Upper lobe of left lung (tissue), 6 donors: Measurements from ENCODE around the gene ABCB6. TPM values are rescaled to one million over a fixed set of nuclear protein-coding genes. Genes with fewer than 3 reads are reported as not detected.
A peak's percentile ranks its signal among the peaks of the same experiment; 100 is the strongest.

Source experiments
- ATAC-seq, 2 donors: fragments of 200-7000 bp; cut with Tn5 transposase; one replicate each; pipeline ENCODE4 v1.9.1; 2022; ENCODE audit warnings: mild to moderate bottlenecking in 2 of 2, moderate library complexity in 2 of 2; ENCODE audit not compliant: low FRiP score in 2 of 2
- DNase-seq, 2 donors: peaks; one replicate each; pipeline ENCODE4 v3.0.0-alpha.2; 2019 to 2020
- H3K27ac ChIP-seq, 4 donors: fragments of 200-600 bp; sonication (generic); one replicate each; pipeline ENCODE4 v1.5.1; 2016 to 2019
- H3K27me3 ChIP-seq, 4 donors: fragments of 200-600 bp; sonication (generic); one replicate each; pipeline ENCODE4 v1.5.1; 2017 to 2019
- H3K36me3 ChIP-seq, 4 donors: fragments of 200-600 bp; sonication (generic); one replicate each; pipeline ENCODE4 v1.5.1; 2016 to 2019
- H3K4me1 ChIP-seq, 4 donors: fragments of 200-600 bp; sonication (generic); one replicate each; pipeline ENCODE4 v1.5.1; 2018 to 2019
- H3K4me3 ChIP-seq, 4 donors: fragments of 200-600 bp; sonication (generic); one replicate each; pipeline ENCODE4 v1.5.1; 2017 to 2019; ENCODE audit warnings: mild to moderate bottlenecking in 2 of 4, moderate library complexity in 1 of 4
- H3K9me3 ChIP-seq, 4 donors: fragments of 200-600 bp; sonication (generic); one replicate each; pipeline ENCODE4 v1.5.1; 2018 to 2019
- EP300 ChIP-seq, 4 donors: sonication (generic); formaldehyde crosslinking; IDR thresholded peaks; one replicate each; pipeline ENCODE4 v1.5.1; 2017; ENCODE audit warnings: antibody characterized with exemption in 4 of 4, control low read depth in 2 of 4
- POLR2A ChIP-seq, 4 donors: fragments of 450-650 bp; IDR thresholded peaks; one replicate each; pipeline ENCODE4 v1.5.1; 2016 to 2017; ENCODE audit warnings: antibody characterized with exemption in 4 of 4, mild to moderate bottlenecking in 2 of 4
- POLR2AphosphoS5 ChIP-seq, 2 donors: sonication (generic); formaldehyde crosslinking; IDR thresholded peaks; one replicate each; pipeline ENCODE4 v1.5.1; 2017; ENCODE audit warnings: antibody characterized with exemption in 2 of 2
- WGBS, 2 donors: methylation state at CpG; one replicate each; pipeline ENCODE4 v1.1.5; 2017 to 2018; 5-methylcytosine and 5-hydroxymethylcytosine counted together
- total RNA-seq, 6 donors: library from RNA; depleted of rRNA in 4 of 6; stranded (reverse); fragments of >200 nt in 4 of 6; gene quantifications; one replicate each; pipeline versions ENCODE4 v1.1.0 to v1.2.1, GENCODE V29; 2016 to 2021
- TF ChIP-seq, protein P1 (sequence below), 6 experiments: fragments of 450-650 bp in 4 of 6; fragments of 200-600 bp in 2 of 6; sonication (generic) in 2 of 6; IDR thresholded peaks; one replicate each; pipeline ENCODE4 v1.5.1; 2016 to 2019; ENCODE audit warnings: antibody characterized with exemption in 6 of 6
- donor health status: DM: no; HTN: no; CAD: no; lungs with moderate emphysema.
- donor health status: DM: no; HTN: yes; CAD: no; lungs with severe emphysema.

ABCB6 gene
- total RNA-seq, 6 donors from 2014 or later, result 11.0 to 35.6 (median 21.9) TPM

DNA sequence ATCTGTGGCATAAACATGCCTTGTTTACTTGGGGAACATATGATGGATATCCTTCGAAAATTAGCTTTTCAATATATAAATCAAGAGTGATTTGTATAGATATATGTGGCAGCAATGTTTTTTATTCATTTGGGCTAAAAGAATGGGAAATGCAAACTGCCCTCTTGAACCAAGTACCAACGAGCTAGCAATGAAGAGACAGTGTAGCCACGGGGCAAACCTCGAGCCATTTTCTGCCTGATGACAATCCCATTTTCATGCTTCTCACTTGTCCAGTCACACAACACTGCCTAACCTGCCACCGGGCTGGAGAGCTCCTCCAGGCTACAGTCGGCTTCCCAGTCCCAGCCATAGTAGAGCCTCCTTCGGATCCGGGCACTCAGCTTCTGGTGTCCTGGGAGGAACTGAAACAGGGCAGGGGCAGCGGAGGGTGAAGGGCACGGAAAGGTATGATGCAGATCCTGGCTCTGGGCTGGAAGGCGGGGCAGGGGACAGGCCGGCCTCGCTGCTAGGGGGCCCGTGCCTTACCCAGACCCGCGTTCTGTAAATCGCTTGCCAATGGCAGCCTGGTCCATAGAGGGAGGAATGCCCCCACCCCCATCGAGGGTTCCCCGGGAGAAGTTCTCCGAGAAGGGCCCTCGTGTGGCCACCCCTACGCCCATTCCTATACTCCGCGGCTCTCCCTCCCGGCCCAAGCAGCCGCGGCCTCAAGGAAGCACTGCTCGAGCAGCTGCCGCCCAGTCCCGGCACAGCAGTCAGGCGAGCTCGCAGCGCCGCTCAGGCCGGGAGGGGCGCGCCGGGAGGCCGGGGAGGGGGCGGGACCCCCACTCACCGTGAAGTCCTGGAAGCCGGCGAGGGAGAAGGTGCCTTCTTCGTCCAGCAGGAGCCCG is 42.6 kb downstream of the ABCB6 start:
- 5 to 6% methylated on average over 19 to 24 of the region's 45 CpGs for WGBS, 2 donors
- TF ChIP-seq, protein P1, sequence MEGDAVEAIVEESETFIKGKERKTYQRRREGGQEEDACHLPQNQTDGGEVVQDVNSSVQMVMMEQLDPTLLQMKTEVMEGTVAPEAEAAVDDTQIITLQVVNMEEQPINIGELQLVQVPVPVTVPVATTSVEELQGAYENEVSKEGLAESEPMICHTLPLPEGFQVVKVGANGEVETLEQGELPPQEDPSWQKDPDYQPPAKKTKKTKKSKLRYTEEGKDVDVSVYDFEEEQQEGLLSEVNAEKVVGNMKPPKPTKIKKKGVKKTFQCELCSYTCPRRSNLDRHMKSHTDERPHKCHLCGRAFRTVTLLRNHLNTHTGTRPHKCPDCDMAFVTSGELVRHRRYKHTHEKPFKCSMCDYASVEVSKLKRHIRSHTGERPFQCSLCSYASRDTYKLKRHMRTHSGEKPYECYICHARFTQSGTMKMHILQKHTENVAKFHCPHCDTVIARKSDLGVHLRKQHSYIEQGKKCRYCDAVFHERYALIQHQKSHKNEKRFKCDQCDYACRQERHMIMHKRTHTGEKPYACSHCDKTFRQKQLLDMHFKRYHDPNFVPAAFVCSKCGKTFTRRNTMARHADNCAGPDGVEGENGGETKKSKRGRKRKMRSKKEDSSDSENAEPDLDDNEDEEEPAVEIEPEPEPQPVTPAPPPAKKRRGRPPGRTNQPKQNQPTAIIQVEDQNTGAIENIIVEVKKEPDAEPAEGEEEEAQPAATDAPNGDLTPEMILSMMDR (IDR thresholded peaks at IDR 0.05), result peak in 1 of 6 experiments; percentile 16
- TF ChIP-seq POLR2AphosphoS5 (IDR thresholded peaks at IDR 0.05), result no peak
- H3K27me3 ChIP-seq, result no peaks in the 10 kb centered on the region
- H3K36me3 ChIP-seq, result peaks cover 14 to 53% (median 44%) of the 10 kb centered on the region in 4 donors
- H3K9me3 ChIP-seq, result no peaks in the 10 kb centered on the region
- peak overlapping the region; percentile 96 to 99 (median 98) for H3K27ac ChIP-seq
- peaks cover 23 to 41% (median 30%) of the 10 kb centered on the region in 4 donors for H3K4me1 ChIP-seq
- DNase-seq, result peak in 1 of 2 donors; percentile 71
- H3K4me3 ChIP-seq, result peak overlapping the region; percentile 79 to 92 (median 86)
- peak; percentile 39 to 46 for ATAC-seq

DNA sequence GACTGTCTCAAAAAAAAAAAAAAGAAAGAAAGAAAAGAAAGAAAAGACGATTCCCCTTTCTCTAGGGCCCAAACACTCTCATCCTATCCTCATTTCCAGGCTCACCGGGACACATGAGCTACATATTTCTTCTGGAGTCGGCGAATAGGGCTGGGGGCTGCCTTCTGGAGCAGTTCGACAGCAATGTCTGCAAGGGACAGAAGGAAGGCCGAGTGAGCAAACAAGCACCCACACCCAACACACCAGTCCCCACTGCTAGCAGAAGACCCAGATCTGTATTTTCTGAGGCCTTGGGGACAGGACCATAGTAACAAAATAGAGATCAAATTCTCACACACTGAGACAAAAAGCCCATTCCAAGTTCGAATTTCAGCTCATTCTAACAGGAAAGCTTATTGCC is 43.3 kb downstream of the ABCB6 start:
- WGBS, 2 donors, result 81 to 83% methylated on average over 7 of the region's 7 CpGs
- TF ChIP-seq POLR2A (IDR thresholded peaks at IDR 0.05) (no peak), EP300 (IDR thresholded peaks at IDR 0.05) (no peak), POLR2AphosphoS5 (IDR thresholded peaks at IDR 0.05) (no peak)
- TF ChIP-seq, protein P1 (IDR thresholded peaks at IDR 0.05), result no peak
- no peak for ATAC-seq
- no peaks in the 10 kb centered on the region for H3K27me3 ChIP-seq
- H3K9me3 ChIP-seq, result no peaks in the 10 kb centered on the region
- peaks cover 11 to 46% (median 37%) of the 10 kb centered on the region in 4 donors for H3K36me3 ChIP-seq
- H3K4me3 ChIP-seq, result peak overlapping the region in 3 of 4 donors; percentile 79 to 91 (median 80)
- H3K4me1 ChIP-seq, result peaks cover 23 to 44% (median 35%) of the 10 kb centered on the region in 4 donors
- DNase-seq, result peak in 1 of 2 donors; percentile 12
- H3K27ac ChIP-seq, result peak overlapping the region; percentile 96 to 99 (median 98)

DNA sequence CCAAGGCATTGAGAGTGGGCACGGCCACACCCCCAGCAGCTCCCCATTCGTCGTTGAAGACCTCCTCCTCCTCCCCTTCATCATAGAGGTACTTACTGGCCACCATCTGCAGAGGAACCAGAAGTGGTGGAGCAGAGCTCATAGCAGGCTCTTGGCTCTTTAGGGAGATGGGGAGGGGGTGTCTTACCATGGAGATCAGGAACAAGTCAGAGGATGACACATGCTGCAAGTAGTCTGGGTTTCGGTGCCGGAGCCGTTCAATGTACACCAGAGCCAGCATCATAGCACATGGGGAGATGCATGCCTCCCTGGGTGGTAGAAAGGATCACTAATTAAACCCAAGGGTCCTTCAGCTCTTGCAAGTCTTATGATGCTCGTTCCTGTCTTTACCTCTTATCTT is 44.0 kb downstream of the ABCB6 start:
- Histone ChIP-seq H3K4me3 (no peak overlapping the region), H3K9me3 (no peaks in the 10 kb centered on the region), H3K36me3 (peaks cover 11 to 39% (median 32%) of the 10 kb centered on the region in 4 donors), H3K27ac (no peak overlapping the region), H3K4me1 (peaks cover 23 to 41% (median 34%) of the 10 kb centered on the region in 4 donors), H3K27me3 (no peaks in the 10 kb centered on the region)
- TF ChIP-seq POLR2AphosphoS5 (IDR thresholded peaks at IDR 0.05) (no peak), POLR2A (IDR thresholded peaks at IDR 0.05) (no peak), EP300 (IDR thresholded peaks at IDR 0.05) (no peak)
- TF ChIP-seq, protein P1 (IDR thresholded peaks at IDR 0.05), result no peak
- peak in 1 of 2 donors; percentile 5 for DNase-seq
- 86 to 87% methylated on average over 7 of the region's 7 CpGs for WGBS, 2 donors
- ATAC-seq, result no peak

DNA sequence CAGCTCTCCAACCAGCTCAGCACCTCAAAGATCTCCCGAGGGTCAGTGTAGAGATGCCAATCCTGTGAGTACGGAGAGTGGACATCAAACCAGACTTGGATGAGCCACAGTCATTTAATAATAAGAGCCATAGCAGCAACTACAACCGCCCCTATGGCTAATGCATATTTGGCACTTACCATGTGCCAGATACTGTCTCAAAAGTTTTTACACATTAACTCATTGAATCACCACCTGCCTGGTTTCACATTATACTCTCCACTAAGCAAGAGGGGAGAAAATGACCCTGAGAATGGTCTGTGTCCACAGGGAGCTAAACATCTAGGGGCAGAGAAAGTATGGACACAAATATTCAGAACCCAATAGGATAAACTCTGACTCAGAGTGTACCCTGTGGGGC is 44.6 kb downstream of the ABCB6 start:
- 95 to 96% methylated on average over 3 of the region's 3 CpGs for WGBS, 2 donors
- peaks cover 11 to 36% (median 30%) of the 10 kb centered on the region in 4 donors for H3K36me3 ChIP-seq
- H3K27ac ChIP-seq, result no peak overlapping the region
- no peak overlapping the region for H3K4me3 ChIP-seq
- no peaks in the 10 kb centered on the region for H3K9me3 ChIP-seq
- ATAC-seq (no peak), DNase-seq (peak in 1 of 2 donors; percentile 1)
- H3K4me1 ChIP-seq, result peaks cover 17 to 35% (median 28%) of the 10 kb centered on the region in 4 donors
- H3K27me3 ChIP-seq, result no peaks in the 10 kb centered on the region
- TF ChIP-seq POLR2A (IDR thresholded peaks at IDR 0.05) (no peak), EP300 (IDR thresholded peaks at IDR 0.05) (no peak)

DNA sequence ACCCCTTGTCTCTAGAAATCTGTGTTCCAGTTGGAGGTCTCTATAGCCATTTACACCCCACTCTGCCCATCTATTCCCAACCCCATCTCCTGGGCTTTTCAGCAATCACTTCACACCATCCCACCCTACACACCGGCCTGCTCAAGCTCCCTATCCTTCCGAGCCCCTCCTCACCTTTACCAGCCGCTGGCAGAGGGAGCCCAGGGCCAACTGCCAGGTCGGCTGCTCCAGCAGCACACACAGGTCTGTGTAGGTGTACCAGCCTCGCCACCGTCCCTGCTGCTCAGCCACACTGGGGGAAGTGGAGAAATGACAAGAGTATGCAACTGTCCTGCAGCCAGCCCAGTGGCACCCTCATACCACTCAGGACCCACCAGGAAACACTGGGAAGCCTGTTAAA is 45.6 kb downstream of the ABCB6 start:
- Histone ChIP-seq H3K36me3 (peaks cover 11 to 36% (median 30%) of the 10 kb centered on the region in 4 donors), H3K4me1 (peaks cover 11 to 27% (median 22%) of the 10 kb centered on the region in 4 donors), H3K4me3 (no peak overlapping the region), H3K27me3 (no peaks in the 10 kb centered on the region), H3K9me3 (no peaks in the 10 kb centered on the region), H3K27ac (no peak overlapping the region)
- TF ChIP-seq EP300 (IDR thresholded peaks at IDR 0.05) (no peak), POLR2A (IDR thresholded peaks at IDR 0.05) (no peak), POLR2AphosphoS5 (IDR thresholded peaks at IDR 0.05) (no peak)
- TF ChIP-seq, protein P1 (IDR thresholded peaks at IDR 0.05), result no peak
- no peak for DNase-seq
- WGBS, 2 donors, result 91 to 95% methylated on average over 6 of the region's 6 CpGs
- no peak for ATAC-seq
